Measurements from ENCODE around the gene KCNJ6. TPM values are rescaled to one million over a fixed set of nuclear protein-coding genes. Genes with fewer than 3 reads are reported as not detected.
A peak's percentile ranks its signal among the peaks of the same experiment; 100 is the strongest.
"Not testable (repeated sequence)": the region's sequence is repeated elsewhere in the genome, so short reads cannot be mapped to it uniquely, and the experiment has no call there.

The KCNJ6 gene
- total RNA-seq, 2 donors from 2014 or later: not detected

- H3K4me1 Mint-ChIP-seq (ENCODE audit: low read depth): no peaks in the 10 kb centered on the region
- no peak for ATAC-seq (replicated peaks in 1 of 2)
- H3K27ac Mint-ChIP-seq: no peak overlapping the region
- H3K27me3 Mint-ChIP-seq (ENCODE audit: low read depth): peaks cover 6% of the 10 kb centered on the region
- H3K9me3 Mint-ChIP-seq: no peaks in the 10 kb centered on the region
- no peak overlapping the region for H3K4me3 Mint-ChIP-seq
- H3K36me3 Mint-ChIP-seq (ENCODE audit: insufficient read depth in 2 of 2): no peaks in the 10 kb centered on the region
- DNase-seq: no peak
These were observed 150.9 kb downstream of the KCNJ6 start for GRCh38 chr21:37765221-37765900.

DNA sequence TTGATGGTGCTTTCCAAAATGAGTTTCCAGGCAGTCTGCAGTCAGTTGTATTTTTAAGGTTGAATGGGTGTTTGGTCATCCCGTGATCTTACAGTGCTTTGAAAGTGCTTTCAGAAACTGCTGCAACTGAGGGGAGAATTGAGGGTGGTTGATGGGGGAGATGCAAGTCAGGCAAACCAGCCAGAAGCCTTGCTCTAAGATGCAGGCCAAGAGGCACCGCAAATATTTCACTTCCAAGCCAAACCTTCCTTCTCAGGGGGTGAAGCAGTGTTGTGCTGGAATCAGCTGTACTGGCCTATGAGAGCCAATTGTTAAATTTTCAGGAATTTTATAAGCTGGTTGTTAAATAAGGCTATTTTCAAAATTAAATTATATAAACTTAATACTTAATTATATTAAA lies 151.6 kb downstream of the KCNJ6 start:
- Mint-ChIP-seq H3K36me3 (ENCODE audit: insufficient read depth in 2 of 2) (no peaks in the 10 kb centered on the region), H3K4me3 (no peak overlapping the region), H3K27me3 (ENCODE audit: low read depth) (peaks cover 4% of the 10 kb centered on the region), H3K4me1 (ENCODE audit: low read depth) (no peaks in the 10 kb centered on the region), H3K27ac (no peak overlapping the region), H3K9me3 (no peaks in the 10 kb centered on the region)
- ATAC-seq (replicated peaks in 1 of 2) (no peak), DNase-seq (no peak)

DNA sequence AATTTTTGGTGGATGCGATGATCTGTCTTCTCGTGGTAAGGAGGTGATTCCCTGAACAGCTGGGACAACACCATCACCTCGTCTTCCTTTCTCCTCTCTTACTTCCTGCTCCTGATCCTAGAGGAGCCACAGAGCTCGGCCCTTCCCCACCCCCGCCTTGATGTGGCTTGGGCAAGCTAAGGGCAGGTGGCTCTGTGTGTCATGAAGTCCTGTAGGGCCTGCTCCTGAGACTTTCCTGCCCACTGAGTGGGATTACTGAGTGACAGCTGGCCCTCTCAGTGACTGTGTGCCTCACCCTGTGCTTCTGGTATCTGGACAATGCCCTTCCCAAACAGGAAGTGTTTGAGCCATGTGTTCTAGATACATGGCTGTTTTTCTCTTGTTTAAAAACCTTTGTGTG lies 153.0 kb downstream of the KCNJ6 start:
- H3K4me3 Mint-ChIP-seq: no peak overlapping the region
- no peaks in the 10 kb centered on the region for H3K36me3 Mint-ChIP-seq (ENCODE audit: insufficient read depth in 2 of 2)
- DNase-seq (no peak), ATAC-seq (replicated peaks in 1 of 2) (no peak)
- no peaks in the 10 kb centered on the region for H3K4me1 Mint-ChIP-seq (ENCODE audit: low read depth)
- H3K9me3 Mint-ChIP-seq: no peaks in the 10 kb centered on the region
- peaks cover 7% of the 10 kb centered on the region for H3K27me3 Mint-ChIP-seq (ENCODE audit: low read depth)
- H3K27ac Mint-ChIP-seq: no peak overlapping the region

DNA sequence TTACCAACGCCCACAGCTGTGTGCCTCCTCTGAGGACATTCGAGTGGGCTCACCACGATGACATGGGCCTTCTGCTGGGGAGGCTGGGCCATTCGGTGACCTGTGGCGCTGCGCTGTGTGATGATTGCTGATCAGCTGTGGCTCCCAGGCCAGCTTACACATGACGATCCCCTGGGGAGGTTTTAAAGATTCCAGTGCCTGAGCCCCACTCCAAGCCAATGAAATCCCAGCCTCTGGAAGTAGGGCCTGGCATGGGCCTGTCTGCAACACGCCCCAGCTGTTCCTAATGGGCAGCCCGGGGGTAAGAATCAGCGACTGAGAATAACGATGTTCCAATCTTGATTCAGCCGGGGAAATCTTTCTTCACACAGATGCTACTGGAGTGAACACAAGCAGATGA lies 153.7 kb downstream of the KCNJ6 start:
- H3K4me3 Mint-ChIP-seq: no peak overlapping the region
- H3K27me3 Mint-ChIP-seq (ENCODE audit: low read depth): peaks cover 7% of the 10 kb centered on the region
- ATAC-seq (replicated peaks in 1 of 2) (no peak), DNase-seq (no peak)
- no peaks in the 10 kb centered on the region for H3K36me3 Mint-ChIP-seq (ENCODE audit: insufficient read depth in 2 of 2)
- H3K4me1 Mint-ChIP-seq (ENCODE audit: low read depth): no peaks in the 10 kb centered on the region
- H3K27ac Mint-ChIP-seq: no peak overlapping the region
- H3K9me3 Mint-ChIP-seq: no peaks in the 10 kb centered on the region

DNA sequence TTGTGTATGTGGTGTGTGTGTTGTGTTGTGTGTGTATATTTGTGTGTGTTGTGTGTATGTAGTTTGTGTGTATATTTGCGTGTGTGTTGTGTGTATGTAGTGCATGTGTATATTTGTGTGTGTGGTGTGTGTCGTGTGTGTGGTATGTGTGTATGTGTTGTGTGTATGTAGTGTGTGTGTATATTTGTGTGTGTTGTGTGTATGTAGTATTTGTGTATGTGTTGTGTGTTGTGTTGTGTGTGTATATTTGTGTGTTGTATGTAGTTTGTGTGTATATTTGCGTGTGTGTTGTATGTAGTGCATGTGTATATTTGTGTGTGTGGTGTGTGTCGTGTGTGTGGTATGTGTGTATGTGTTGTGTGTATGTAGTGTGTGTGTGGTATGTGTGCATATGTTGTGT lies 154.9 kb downstream of the KCNJ6 start:
- H3K36me3 Mint-ChIP-seq (ENCODE audit: insufficient read depth in 2 of 2); H3K4me1 Mint-ChIP-seq (ENCODE audit: low read depth); ATAC-seq (replicated peaks in 1 of 2); H3K27ac Mint-ChIP-seq; H3K9me3 Mint-ChIP-seq; DNase-seq; H3K27me3 Mint-ChIP-seq (ENCODE audit: low read depth); H3K4me3 Mint-ChIP-seq: not testable (repeated sequence)

- Mint-ChIP-seq H3K27ac (no peak overlapping the region), H3K4me1 (ENCODE audit: low read depth) (no peaks in the 10 kb centered on the region), H3K4me3 (no peak overlapping the region), H3K27me3 (ENCODE audit: low read depth) (peaks cover 10% of the 10 kb centered on the region), H3K36me3 (ENCODE audit: insufficient read depth in 2 of 2) (no peaks in the 10 kb centered on the region), H3K9me3 (no peaks in the 10 kb centered on the region)
- ATAC-seq (replicated peaks in 1 of 2) (no peak), DNase-seq (no peak)
These were observed 156.5 kb downstream of the KCNJ6 start for GRCh38 chr21:37759777-37760176.

DNA sequence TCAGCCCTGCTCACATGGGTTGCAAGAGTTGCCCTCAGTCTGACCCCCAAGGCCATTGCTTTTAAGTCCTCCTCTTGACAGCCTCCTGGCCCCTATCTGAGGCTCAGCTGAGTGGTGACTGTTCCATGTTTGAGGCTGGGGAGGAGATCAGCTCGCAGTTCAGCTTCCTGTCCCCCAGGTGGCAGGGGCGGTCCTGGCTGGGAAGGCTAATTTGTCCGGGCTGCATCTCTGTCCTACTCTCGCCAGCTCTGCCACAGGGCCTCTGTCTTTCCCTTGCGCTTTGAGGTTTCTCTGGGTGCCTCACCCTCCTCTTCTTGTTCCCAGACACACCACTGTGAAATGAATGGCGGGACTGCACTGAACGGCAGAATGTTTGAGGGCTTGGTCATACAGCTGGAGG lies 157.3 kb downstream of the KCNJ6 start:
- Mint-ChIP-seq H3K4me1 (ENCODE audit: low read depth) (no peaks in the 10 kb centered on the region), H3K9me3 (no peaks in the 10 kb centered on the region), H3K4me3 (no peak overlapping the region), H3K27ac (no peak overlapping the region), H3K36me3 (ENCODE audit: insufficient read depth in 2 of 2) (no peaks in the 10 kb centered on the region), H3K27me3 (ENCODE audit: low read depth) (peaks cover 14% of the 10 kb centered on the region)
- peak; percentile 8 to 12 for DNase-seq
- ATAC-seq (replicated peaks in 1 of 2): no peak

- ATAC-seq (replicated peaks in 1 of 2): no peak
- no peak for DNase-seq
- Mint-ChIP-seq H3K27me3 (ENCODE audit: low read depth) (peaks cover 24% of the 10 kb centered on the region), H3K4me3 (no peak overlapping the region), H3K27ac (no peak overlapping the region), H3K9me3 (no peaks in the 10 kb centered on the region), H3K4me1 (ENCODE audit: low read depth) (no peaks in the 10 kb centered on the region), H3K36me3 (ENCODE audit: insufficient read depth in 2 of 2) (no peaks in the 10 kb centered on the region)
These were observed 158.5 kb downstream of the KCNJ6 start for GRCh38 chr21:37757606-37758376.

DNA sequence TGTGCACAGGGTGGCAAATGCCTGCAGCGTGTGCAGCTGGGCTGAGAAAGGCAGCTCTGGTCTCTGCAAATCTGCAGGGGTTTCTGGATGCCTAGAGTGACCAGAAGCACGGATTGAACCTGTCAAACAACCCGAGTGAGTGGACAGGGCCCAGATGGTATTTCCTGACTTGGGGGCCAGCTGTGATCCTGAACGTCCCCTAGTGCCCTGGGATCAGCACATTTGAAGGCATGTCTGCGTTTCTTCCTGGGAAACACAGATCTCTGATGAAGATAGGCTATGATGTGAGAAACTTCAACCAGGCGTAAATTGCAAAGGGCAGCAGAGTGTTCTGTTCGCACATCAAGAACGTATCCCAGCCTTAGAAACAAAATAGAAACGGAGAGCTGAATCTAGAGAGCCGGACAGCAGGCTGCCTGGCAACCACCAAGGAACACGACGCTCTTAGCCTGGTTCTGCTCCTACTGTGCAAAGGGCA lies 163.1 kb downstream of the KCNJ6 start:
- no peaks in the 10 kb centered on the region for H3K9me3 Mint-ChIP-seq
- no peak overlapping the region for H3K27ac Mint-ChIP-seq
- H3K4me1 Mint-ChIP-seq (ENCODE audit: low read depth): no peaks in the 10 kb centered on the region
- H3K27me3 Mint-ChIP-seq (ENCODE audit: low read depth): peaks cover 32% of the 10 kb centered on the region
- H3K36me3 Mint-ChIP-seq (ENCODE audit: insufficient read depth in 2 of 2): no peaks in the 10 kb centered on the region
- DNase-seq (no peak), ATAC-seq (replicated peaks in 1 of 2) (no peak)
- H3K4me3 Mint-ChIP-seq: no peak overlapping the region

DNA sequence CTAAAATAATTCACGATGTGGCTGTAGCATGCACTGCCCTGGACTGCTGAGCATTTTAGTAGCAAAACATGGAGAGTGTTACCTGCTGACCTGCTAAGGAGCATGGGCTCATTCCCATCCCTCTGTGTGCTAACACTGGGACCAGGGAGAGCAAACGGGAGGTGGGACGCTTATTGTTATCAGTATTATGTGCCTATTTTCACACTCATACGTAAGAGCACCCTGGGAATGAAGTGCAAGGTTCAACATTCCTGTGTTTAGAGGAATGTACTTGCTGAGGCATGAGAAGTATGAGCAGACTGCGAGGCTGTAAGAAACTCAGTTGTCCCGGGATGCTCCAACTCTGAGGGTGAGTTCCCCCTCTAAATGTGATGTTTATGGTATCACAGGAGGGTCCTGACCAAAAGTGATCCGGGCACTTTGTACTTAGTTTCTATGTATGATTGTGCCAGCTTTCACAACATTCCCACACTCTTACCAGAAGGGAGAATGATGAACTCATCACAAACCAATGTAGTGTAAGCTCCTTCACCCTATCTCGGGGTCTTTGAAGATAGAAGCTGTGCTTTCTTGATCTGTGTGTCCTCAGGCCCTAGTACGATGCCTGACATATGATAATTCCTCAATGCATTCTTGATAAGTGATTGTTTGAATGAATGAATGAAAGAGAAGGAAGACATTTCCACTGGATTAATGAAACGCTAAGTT lies 164.8 kb downstream of the KCNJ6 start:
- no peaks in the 10 kb centered on the region for H3K9me3 Mint-ChIP-seq
- no peaks in the 10 kb centered on the region for H3K36me3 Mint-ChIP-seq (ENCODE audit: insufficient read depth in 2 of 2)
- ATAC-seq (replicated peaks in 1 of 2) (no peak), DNase-seq (no peak)
- H3K27me3 Mint-ChIP-seq (ENCODE audit: low read depth): peaks cover 32% of the 10 kb centered on the region
- no peak overlapping the region for H3K27ac Mint-ChIP-seq
- no peak overlapping the region for H3K4me3 Mint-ChIP-seq
- no peaks in the 10 kb centered on the region for H3K4me1 Mint-ChIP-seq (ENCODE audit: low read depth)

GRCh38 chr21:37749132-37749531 lies 167.1 kb downstream of the KCNJ6 start:
- Mint-ChIP-seq H3K27me3 (ENCODE audit: low read depth) (peaks cover 24% of the 10 kb centered on the region), H3K27ac (no peak overlapping the region), H3K9me3 (no peaks in the 10 kb centered on the region), H3K4me3 (no peak overlapping the region), H3K4me1 (ENCODE audit: low read depth) (no peaks in the 10 kb centered on the region), H3K36me3 (ENCODE audit: insufficient read depth in 2 of 2) (no peaks in the 10 kb centered on the region)
- DNase-seq (no peak), ATAC-seq (replicated peaks in 1 of 2) (no peak)

GRCh38 chr21:37748351-37748750 lies 167.9 kb downstream of the KCNJ6 start:
- DNase-seq: no peak
- no peak overlapping the region for H3K4me3 Mint-ChIP-seq
- H3K27ac Mint-ChIP-seq: no peak overlapping the region
- ATAC-seq (replicated peaks in 1 of 2): no peak
- H3K27me3 Mint-ChIP-seq (ENCODE audit: low read depth): peaks cover 20% of the 10 kb centered on the region
- H3K9me3 Mint-ChIP-seq: no peaks in the 10 kb centered on the region
- H3K4me1 Mint-ChIP-seq (ENCODE audit: low read depth): no peaks in the 10 kb centered on the region
- H3K36me3 Mint-ChIP-seq (ENCODE audit: insufficient read depth in 2 of 2): no peaks in the 10 kb centered on the region

DNA sequence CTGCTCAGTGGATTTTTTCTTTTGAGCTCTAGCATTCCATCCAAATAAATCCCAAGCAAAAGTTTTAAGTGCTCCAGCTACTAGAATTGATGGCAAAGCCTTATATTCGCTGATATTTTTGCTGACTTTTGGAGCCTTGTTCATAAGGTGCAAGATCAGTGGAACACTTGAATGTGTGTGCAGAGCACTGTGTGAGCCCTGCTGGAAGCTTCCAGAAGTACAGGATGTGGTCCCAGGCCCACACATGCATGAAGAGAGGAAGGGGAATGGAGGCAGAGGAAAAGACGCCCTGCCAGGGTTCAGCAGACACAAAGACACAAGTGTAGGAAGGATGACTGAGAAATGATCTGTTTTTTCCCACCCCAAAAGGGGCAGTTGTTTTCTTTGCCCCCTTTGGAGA lies 169.4 kb downstream of the KCNJ6 start:
- no peak overlapping the region for H3K27ac Mint-ChIP-seq
- DNase-seq: no peak
- ATAC-seq (replicated peaks in 1 of 2): no peak
- no peaks in the 10 kb centered on the region for H3K36me3 Mint-ChIP-seq (ENCODE audit: insufficient read depth in 2 of 2)
- no peak overlapping the region for H3K4me3 Mint-ChIP-seq
- peaks cover 5% of the 10 kb centered on the region for H3K27me3 Mint-ChIP-seq (ENCODE audit: low read depth)
- no peaks in the 10 kb centered on the region for H3K9me3 Mint-ChIP-seq
- no peaks in the 10 kb centered on the region for H3K4me1 Mint-ChIP-seq (ENCODE audit: low read depth)

All from activated T-cell treated with anti-CD3 and anti-CD28 coated beads, Interleukin-2, amount 50 U/mL, for 72 hours (primary cell).